Breast epithelium (tissue), 3 donors: ENCODE results near the gene SUV39H1.

Experiments
- POLR2A ChIP-seq: fragments of 450-650 bp; IDR thresholded peaks from one replicate; pipeline ENCODE4 v1.6.1; 2016; ENCODE audit warnings: antibody characterized with exemption, mild to moderate bottlenecking, moderate library complexity
- POLR2AphosphoS5 ChIP-seq, 3 donors: sonication (generic); formaldehyde crosslinking; IDR thresholded peaks; one replicate each; pipeline ENCODE4 v1.6.1; 2017; ENCODE audit warnings: antibody characterized with exemption in 3 of 3
- TF ChIP-seq, protein P1 (sequence below), 3 donors: fragments of 450-650 bp; IDR thresholded peaks; one replicate each; pipeline ENCODE4 v1.5.1; 2016 to 2017; ENCODE audit warnings: antibody characterized with exemption in 3 of 3, mild to moderate bottlenecking in 3 of 3, moderate library complexity in 3 of 3

DNA sequence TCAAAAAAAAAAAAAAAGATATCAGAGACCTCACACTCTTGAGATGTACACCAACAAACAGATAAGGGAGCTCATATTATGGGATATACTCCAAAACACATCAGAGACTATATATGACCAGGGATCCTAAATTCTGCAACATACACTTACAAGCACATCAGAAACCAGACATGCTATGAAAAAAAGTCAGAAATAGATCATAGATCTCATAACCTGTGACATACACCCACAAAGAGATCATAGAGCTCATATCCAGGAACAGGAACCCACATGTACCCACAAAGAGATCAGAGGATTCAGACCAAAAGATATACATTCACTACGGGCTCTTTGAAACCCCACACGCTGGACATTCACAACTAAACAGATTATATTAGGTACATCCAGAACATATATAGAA, 30.1 kb downstream of the SUV39H1 start:
- TF ChIP-seq, protein P1, sequence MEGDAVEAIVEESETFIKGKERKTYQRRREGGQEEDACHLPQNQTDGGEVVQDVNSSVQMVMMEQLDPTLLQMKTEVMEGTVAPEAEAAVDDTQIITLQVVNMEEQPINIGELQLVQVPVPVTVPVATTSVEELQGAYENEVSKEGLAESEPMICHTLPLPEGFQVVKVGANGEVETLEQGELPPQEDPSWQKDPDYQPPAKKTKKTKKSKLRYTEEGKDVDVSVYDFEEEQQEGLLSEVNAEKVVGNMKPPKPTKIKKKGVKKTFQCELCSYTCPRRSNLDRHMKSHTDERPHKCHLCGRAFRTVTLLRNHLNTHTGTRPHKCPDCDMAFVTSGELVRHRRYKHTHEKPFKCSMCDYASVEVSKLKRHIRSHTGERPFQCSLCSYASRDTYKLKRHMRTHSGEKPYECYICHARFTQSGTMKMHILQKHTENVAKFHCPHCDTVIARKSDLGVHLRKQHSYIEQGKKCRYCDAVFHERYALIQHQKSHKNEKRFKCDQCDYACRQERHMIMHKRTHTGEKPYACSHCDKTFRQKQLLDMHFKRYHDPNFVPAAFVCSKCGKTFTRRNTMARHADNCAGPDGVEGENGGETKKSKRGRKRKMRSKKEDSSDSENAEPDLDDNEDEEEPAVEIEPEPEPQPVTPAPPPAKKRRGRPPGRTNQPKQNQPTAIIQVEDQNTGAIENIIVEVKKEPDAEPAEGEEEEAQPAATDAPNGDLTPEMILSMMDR (IDR thresholded peaks at IDR 0.05): no peak
- TF ChIP-seq POLR2A: no peak
- no peak for TF ChIP-seq POLR2AphosphoS5 (IDR thresholded peaks at IDR 0.05)
